NCI-H460 (cell line): ENCODE data around the gene SPATA3. TPM values are rescaled to one million over a fixed set of nuclear protein-coding genes. Genes with fewer than 3 reads are reported as not detected.

ENCODE experiments used
- DNase-seq: peaks from one replicate; pipeline ENCODE4 v3.0.0-alpha.2; 2016; ENCODE audit warnings: low read depth; ENCODE audit errors: extremely low read depth
- total RNA-seq: library from RNA; depleted of rRNA; stranded (reverse); fragments of >200 nt; shearing (Covaris generic); gene quantifications from 2 replicates; pipeline ENCODE4 v1.2.3, GENCODE V29; 2014; rRNA removed

The SPATA3 gene
- total RNA-seq, 1 experiment from 2014 or later, result not detected

DNA sequence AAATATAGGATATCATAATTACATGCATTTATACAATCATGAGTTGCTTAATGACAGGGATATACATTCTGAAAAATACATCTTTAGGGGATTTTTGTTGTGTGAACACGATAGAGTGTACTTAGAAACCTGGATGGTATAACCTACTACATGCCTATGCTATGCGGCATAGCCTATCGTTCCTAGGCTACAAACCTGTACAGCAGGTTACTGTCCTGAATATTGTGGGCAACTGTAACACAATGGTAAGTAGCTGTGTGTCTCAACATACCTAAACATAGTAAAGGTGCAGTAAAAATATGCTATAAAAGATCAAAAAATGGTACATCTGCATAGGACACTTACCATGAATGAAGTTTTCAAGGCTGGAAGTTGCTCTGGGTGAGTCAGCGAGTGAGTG lies 47.9 kb downstream of the SPATA3 start:
- no peak for DNase-seq

- DNase-seq, result no peak
Measured at GRCh38 chr2:231046916-231047273, 51.0 kb downstream of the SPATA3 start.

DNA sequence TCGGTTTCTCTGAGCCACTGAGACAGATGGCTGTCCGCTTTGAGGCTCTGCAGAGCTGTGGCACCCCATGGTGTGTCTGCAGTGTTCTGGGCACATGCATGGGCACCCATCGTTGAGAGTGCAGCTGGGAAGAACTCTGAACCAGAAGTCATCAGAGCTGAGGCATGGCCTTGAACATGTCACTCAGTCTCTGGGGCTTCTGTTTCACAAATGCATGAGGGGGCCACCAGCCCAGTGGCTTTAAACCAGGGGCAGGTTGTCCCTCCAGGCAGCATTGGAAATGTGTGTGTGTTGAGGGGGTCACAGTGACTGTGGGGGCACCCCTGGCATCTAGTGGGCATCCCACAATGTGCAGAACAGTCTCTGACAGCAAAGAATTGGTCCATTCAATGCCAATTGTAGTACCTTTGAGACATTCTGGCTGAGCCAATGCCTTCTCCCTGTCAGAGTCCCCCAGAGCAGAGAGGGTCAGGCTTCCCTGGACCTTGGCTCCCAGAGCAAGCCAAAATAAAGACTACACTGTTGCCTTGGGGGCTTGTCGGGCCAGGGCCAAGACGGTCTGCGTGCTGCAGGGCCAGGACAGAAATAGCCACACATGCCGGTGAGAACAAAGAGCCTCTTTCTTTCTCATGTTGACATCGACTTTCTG lies 51.5 kb downstream of the SPATA3 start:
- DNase-seq, result no peak

- DNase-seq, result no peak
Measured at GRCh38 chr2:231047923-231048915, 52.3 kb downstream of the SPATA3 start.

- no peak for DNase-seq
Measured at GRCh38 chr2:231049286-231050017, 53.5 kb downstream of the SPATA3 start.

- DNase-seq, result no peak
Measured at GRCh38 chr2:231050018-231050901, 54.3 kb downstream of the SPATA3 start.

DNA sequence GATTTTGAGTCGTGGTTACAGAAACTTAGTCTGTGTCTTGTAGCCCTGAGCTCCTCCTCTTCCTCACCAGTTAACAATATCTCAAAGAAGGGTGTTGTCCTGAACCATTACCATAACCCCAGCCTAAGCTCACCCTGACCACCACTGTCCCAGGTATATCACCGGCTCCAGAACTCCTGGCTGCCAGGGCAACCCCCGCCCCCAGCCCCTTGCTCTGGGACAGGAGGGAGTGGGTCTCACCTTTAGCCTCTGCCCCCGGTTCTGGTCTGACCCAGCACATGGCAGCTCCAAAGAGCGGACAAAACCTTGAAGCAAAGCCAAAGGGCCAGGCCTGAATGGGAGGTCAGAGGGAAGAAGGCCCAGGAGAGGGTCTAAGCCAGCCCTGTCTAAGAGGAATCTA lies 55.2 kb downstream of the SPATA3 start:
- no peak for DNase-seq

- peak; percentile 78 for DNase-seq
Measured at GRCh38 chr2:231052494-231053451, 56.9 kb downstream of the SPATA3 start.

- no peak for DNase-seq
Measured at GRCh38 chr2:231053846-231054245, 57.9 kb downstream of the SPATA3 start.

DNA sequence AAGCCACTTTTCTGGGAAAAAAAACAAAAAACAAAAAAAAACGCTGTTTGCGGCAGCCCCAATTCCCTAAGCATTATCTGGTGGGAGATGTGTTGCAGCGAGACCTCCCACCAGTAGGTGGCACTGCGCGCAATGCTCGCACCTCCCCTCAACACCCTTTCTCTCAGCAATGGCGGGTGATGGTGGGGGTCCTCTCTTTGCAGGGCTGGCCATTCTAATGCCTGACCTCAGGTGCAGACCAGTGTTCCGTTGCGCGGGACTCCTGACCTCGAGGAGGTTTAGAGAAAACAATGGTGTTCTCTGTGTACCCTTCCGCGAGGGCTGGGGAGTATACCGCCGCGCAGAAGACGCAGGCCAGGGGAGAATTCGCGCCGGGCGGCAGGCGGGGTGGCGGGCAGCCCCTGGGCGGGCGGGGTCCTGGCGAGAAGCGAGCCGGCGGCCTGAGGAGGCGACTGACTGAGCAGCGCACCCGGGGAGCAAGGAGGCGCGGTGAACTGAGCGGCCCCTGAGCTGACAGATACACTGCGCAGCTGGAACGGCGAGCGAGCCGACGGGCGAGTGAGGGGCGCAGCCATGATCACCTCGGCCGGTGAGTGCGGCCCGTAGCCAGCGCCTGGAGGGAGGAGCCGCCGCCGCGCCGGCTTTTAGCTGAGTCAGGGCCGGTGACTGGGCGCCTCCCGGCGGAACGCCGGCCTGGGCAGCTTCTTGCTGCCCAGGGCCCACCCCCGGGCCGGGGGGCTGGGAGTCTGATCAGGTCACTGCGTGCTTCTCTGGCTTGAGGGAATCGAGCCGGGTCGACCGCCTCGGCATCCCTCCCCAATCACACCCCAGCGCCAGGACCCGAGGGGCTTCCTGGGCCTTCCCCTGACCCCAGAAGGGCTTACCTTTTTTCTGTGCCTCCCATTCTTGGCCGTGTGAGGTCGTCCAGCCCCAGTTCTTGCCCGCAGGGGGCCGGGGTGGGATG lies 60.8 kb downstream of the SPATA3 start, which contains the start of gene PSMD1:
TSS of gene PSMD1 (plus strand) at position 415 of the 964 bp plus-strand sequence. CDS start at position 574, 159 bp downstream.
- DNase-seq, result peak; percentile 92

- DNase-seq, result no peak
Measured at GRCh38 chr2:231057590-231057989, 61.7 kb downstream of the SPATA3 start.

Other genes starting within 250 kb of the SPATA3 start
- gene ITM2C, start 131.2 kb upstream of the SPATA3 start, total RNA-seq, result 36.2 and 38.1 TPM in 2 replicates
- gene GPR55, start 70.9 kb upstream of the SPATA3 start, total RNA-seq, result 0.07 TPM in 1 of 2 replicates, not detected in the other
- gene C2orf72, start 41.4 kb downstream of the SPATA3 start, total RNA-seq, result 1.1 and 2.0 TPM in 2 replicates
- gene PSMD1, start 60.7 kb downstream of the SPATA3 start, total RNA-seq, result 78.2 and 92.7 TPM in 2 replicates
- not detected in 2 replicates for gene HTR2B, start 128.9 kb downstream of the SPATA3 start, total RNA-seq
- gene ARMC9, start 202.5 kb downstream of the SPATA3 start, total RNA-seq, result 8.9 TPM in 2 replicates